Upper lobe of left lung (tissue), 4 donors: ENCODE data around the gene IL6R.

Experiments used
- POLR2A ChIP-seq, 4 donors: fragments of 450-650 bp; IDR thresholded peaks; one replicate each; pipeline ENCODE4 v1.5.1; 2016 to 2017; ENCODE audit warnings: antibody characterized with exemption in 4 of 4, mild to moderate bottlenecking in 2 of 4
- POLR2AphosphoS5 ChIP-seq, 2 donors: sonication (generic); formaldehyde crosslinking; IDR thresholded peaks; one replicate each; pipeline ENCODE4 v1.5.1; 2017; ENCODE audit warnings: antibody characterized with exemption in 2 of 2
- TF ChIP-seq, protein P1 (sequence below), 6 experiments: fragments of 450-650 bp in 4 of 6; fragments of 200-600 bp in 2 of 6; sonication (generic) in 2 of 6; IDR thresholded peaks; one replicate each; pipeline ENCODE4 v1.5.1; 2016 to 2019; ENCODE audit warnings: antibody characterized with exemption in 6 of 6

GRCh38 chr1:154425172-154425571 is 20.0 kb downstream of the IL6R start:
- TF ChIP-seq, protein P1, sequence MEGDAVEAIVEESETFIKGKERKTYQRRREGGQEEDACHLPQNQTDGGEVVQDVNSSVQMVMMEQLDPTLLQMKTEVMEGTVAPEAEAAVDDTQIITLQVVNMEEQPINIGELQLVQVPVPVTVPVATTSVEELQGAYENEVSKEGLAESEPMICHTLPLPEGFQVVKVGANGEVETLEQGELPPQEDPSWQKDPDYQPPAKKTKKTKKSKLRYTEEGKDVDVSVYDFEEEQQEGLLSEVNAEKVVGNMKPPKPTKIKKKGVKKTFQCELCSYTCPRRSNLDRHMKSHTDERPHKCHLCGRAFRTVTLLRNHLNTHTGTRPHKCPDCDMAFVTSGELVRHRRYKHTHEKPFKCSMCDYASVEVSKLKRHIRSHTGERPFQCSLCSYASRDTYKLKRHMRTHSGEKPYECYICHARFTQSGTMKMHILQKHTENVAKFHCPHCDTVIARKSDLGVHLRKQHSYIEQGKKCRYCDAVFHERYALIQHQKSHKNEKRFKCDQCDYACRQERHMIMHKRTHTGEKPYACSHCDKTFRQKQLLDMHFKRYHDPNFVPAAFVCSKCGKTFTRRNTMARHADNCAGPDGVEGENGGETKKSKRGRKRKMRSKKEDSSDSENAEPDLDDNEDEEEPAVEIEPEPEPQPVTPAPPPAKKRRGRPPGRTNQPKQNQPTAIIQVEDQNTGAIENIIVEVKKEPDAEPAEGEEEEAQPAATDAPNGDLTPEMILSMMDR (IDR thresholded peaks at IDR 0.05): no peak
- TF ChIP-seq POLR2AphosphoS5 (IDR thresholded peaks at IDR 0.05) (no peak), POLR2A (IDR thresholded peaks at IDR 0.05) (no peak)
